Activated CD4-positive, alpha-beta T cell treated with anti-CD3 and anti-CD28 coated beads, Interleukin-2, Interleukin-6, amounts not matched to agents 100 ng/mL and 50 ng/mL, durations not matched to agents 16 hours and 8 hours (primary cell): ENCODE measurements around the gene ZBTB22.
"Not testable (repeated sequence)": the region's sequence is repeated elsewhere in the genome, so short reads cannot be mapped to it uniquely, and the experiment has no call there.

ENCODE experiments used
- DNase-seq: peaks from one replicate; pipeline ENCODE4 v3.0.0-alpha.2; 2020

Gene ZBTB22

DNA sequence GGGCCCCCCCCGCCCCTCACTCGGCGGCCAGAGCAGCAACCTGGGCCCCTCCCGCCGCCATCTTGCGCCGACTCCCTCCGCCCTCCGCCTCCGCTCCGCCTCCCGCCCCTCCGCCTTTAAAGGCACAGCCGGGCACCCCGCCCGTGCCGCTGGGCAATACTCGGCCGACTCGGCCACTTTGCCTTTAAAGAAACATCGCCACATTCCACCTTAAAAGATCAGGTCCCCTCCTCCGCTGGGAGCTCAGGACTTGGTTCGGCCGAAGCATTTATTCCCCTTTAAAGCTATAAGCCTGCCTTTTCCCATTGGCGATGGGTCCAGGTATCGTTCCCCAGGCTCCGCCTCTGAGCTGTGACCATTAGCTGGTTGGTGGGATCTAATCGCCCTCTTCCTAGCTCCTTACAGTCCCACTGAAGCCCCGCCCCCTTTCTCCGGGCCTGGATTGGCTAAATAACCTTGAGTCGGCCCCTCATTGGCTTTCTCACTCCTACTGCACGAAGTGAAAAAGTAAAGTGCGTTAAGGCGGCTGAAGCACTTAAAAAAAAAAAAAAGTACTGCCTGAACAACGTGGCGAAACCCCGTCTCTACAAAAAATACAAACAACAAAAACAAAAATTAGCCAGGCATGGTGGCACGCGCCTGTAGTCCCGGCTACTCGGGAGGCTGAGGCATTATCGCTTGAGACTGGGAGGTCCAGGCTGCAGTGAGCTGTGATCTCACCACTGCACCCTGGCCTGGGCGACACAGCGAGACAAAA lies at the start of gene ZBTB22:
TSS of gene ZBTB22 (minus strand) at position 76 of the 757 bp plus-strand sequence. CDS start 828 bp downstream, outside the sequence.
- peak; percentile 97 for DNase-seq

DNA sequence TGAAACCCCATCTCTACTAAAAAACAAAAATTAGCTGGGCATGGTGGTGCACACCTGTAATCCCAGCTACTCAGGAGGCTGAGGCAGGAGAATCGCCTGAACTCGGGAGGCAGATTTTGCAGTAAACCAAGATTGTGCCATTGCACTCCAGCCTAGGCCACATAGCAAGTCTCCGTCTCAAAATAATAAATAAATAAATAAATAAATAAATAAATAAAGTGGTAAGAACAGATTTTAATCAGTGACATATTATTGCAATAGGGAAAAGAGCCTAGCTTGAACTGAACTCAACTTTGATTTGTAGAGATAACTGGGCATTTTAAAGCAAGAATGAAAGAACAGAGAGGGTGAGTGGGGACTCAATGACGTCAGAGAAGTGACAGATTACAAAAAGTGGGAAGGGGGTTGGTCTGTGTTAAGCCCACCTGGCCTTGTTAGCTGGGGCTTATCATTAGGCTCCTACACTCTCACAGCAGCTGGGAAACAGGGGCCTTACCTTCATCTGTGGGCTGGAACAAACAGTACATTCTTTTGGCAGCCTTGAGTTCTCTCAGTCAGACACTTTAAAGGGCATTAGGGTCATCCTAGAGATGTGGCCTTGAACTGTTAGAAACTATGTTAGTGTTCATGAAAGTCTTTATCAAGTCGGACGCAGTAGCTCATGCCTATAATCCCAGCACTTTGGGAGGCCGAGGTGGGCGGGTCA lies 49.6 kb upstream of the ZBTB22 start:
- DNase-seq: no peak

- not testable (repeated sequence) for DNase-seq
These were observed 47.8 kb upstream of the ZBTB22 start for GRCh38 chr6:33365206-33365971.

GRCh38 chr6:33364475-33365205 lies 47.1 kb upstream of the ZBTB22 start:
- DNase-seq: not testable (repeated sequence)

DNA sequence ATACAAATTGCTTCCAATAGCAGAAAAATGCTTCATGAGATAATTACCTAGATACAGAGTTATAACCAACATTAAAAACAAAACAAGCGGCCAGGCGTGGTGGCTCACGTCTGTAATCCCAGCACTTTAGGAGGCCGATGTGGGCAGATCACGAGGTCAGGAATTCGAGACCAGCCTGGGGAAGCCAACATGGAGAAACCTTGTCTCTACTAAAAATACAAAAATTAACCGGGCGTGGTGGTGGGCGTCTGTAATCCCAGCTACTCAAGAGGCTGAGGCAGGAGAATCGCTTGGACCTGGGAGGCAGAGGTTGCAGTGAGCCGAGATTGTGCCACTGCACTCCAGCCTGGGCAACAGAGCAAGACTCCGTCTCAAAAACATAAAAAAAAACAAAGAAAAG lies 45.9 kb upstream of the ZBTB22 start:
- DNase-seq: not testable (repeated sequence)

GRCh38 chr6:33359331-33359730 lies 41.8 kb upstream of the ZBTB22 start:
- DNase-seq: no peak

DNA sequence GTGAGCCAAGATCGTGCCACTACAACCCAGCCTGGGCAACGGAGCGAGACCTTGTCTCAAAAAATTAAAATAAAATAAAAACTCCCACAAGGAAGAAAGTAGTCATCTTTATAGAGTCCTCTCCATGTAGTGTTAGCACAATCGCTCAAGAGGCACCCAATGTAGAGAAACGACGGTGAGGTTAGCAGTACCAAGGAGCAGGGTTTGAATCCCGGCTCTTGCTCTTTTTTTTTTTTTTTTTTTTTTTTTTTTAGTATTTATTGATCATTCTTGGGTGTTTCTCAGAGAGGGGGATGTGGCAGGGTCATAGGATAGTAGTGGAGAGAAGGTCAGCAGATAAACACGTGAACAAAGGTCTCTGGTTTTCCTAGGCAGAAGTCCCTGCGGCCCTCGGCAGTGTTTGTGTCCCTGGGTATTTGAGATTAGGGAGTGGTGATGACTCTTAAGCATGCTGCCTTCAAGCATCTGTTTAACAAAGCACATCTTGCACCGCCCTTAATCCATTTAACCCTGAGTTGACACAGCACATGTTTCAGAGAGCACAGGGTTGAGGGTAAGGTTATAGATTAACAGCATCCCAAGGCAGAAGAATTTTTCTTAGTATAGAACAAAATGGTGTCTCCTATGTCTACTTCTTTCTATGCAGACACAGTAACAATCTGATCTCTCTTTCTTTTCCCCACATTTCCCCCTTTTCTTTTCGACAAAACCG lies 39.8 kb upstream of the ZBTB22 start:
- not testable (repeated sequence) for DNase-seq

GRCh38 chr6:33356295-33356694 lies 38.8 kb upstream of the ZBTB22 start:
- no peak for DNase-seq

- DNase-seq: not testable (repeated sequence)
These were observed 38.3 kb upstream of the ZBTB22 start for GRCh38 chr6:33355860-33356259.

DNA sequence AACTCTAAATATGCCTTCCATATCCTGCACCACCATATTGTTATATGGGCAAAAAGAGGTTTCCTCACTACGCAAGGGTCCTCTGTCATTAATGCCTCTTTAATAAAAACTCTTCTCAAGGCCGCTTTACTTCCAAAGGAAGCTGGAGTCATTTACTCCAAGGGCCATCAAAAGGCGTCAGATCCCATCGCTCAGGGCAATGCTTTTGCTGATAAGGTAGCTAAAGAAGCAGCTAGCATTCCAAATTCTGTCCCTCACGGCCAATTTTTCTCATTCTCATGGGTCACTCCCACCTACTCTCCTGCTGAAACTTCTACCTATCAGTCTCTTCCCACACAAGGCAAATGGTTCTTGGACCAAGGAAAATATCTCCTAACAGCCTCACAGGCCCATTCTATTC lies 30.3 kb upstream of the ZBTB22 start:
- no peak for DNase-seq

DNA sequence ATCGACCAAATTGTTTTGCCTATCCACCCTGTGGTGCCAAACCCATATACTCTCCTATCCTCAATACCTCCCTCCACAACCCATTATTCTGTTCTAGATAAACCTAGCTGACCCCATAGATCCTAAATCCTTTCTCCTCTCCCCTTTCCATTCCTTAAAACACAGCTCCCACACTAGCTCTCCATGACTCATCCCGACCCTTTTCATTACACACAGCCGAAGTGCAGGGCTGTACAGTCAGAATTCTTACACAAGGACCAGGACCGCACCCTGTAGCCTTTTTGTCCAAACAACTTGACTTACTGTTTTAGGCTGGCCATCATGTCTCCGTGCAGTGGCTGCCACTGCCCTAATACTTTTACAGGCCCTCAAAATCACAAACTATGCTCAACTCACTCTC lies 29.4 kb upstream of the ZBTB22 start:
- not testable (repeated sequence) for DNase-seq

DNA sequence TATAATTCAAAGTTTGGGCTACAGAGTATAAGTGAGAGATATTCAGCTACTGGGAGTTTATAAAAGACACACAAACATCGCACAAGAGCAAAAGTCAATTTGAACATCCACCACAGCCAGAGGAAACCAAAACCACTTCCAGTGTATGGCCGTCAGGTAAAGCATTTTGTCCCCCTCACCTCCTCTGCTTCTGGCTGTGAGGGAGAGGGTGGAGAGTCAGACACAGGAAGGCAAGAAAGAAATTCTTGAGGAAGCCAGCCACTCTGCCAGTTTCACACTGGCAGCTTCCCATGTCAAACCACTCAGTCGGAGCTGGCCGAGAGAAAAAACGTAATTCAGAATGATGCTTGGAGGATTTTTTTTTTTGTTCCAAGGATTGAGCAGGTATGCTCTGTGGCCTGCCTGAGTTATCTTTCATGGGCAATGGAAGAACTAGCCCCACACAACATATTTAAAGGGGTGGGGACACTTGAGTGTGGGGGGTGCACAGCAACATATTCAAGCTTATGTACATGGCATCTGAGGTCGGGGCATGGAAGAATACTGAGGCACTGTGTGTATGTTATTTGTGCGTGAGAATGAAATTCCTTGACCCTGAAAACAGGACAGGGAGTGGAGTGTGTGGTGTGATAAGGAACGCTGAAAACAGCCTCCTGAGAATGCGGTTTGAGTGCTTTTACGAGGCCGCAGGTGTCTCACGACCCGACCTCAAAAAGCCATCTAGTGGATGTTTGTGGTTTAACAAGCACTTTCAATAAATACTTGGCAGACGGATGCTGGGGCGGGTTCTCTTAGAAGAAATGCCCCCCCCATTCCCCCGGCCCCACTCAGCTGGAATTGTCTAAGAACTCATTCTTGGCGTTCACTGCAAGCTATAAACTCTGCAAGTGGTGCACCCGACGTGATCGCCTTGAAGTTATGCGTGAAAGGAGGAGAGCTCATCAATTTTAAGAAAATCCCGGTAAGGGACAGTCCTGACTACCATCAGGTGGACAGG lies 27.5 kb upstream of the ZBTB22 start:
- DNase-seq: peak; percentile 82

DNA sequence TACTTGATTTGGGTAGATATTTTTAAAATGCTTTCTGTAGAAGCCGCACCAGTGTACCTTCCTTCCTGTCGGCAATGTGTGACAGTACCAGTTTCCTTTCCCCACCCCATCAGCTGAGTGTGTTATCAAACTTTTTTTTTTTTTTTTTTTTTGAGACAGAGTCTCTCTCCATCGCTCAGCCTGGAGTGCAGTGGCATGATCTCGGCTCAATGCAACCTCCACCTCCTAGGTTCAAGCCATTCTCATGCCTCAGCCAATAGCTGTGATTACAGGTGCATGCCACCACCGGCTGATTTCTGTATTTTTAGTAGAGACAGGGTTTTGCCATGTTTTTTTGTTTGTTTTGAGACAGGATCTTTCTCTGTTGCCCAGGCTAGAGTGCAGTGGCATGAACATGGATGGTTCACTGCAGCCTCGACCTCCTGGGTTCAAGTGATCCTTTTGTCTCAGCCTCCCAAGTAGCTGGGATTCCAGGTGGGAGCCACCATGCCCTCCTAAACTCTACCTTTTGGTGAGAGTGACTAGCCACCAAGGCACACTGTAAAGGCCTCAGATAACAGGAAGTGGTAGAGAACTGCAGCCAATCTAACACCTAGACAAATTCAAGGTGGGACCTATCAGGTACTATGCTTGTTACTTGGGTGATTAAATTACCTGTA lies 26.5 kb upstream of the ZBTB22 start:
- DNase-seq: peak; percentile 63

DNA sequence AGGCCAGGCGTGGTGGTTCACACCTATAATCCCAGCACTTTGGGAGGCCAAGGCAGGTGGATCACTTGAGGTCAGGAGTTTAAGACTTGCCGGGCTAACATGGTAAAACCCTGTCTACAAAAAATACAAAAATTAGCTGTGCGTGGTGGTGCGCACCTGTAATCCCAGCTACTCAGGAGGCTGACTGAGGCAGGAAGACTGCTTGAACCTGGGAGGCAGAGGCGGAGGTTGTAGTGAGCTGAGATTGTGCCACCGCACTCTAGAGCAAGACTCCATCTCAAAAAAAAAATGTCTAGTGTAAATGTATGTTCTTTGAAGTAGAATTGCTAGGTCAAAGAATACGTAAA lies 26.0 kb upstream of the ZBTB22 start:
- DNase-seq: not testable (repeated sequence)

- DNase-seq: no peak
These were observed 21.6 kb upstream of the ZBTB22 start for GRCh38 chr6:33339193-33339592.

DNA sequence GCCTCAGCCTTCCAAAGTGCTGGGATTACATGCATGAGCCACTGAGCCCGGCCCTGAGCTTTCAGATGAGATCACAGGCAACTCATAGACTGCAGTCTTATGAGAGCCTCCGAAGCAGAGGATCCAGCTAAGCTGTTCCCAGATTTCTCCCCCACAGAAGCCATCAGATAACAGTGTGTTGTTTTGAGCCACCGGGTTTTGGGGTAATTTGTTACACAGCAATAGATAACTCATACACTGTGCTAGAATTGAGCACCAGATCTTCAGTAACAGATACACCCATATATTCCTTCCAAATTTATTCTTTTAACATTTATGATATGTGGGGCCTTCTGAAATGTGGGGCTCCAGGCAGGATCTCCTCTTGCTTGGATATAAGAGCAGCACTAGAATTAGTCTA lies 19.0 kb upstream of the ZBTB22 start:
- no peak for DNase-seq

DNA sequence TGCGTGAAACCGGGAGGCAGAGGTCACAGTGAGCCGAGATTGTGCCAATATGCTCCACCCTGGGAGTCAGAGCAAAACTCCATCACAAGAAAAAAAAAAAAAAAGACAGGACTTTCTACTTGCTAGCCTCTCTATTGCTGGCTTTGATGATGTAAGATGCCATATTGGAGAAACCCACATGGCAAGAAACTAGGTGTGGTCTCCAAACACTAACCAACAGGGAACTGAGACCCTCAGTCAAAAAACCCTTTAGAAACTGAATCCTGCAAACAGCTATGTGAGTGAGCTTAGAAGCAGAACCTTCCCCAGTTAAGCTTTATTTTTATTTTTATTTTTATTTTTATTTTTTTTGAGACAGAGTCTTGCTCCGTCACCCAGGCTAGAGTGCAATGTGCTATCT lies 18.4 kb upstream of the ZBTB22 start:
- no peak for DNase-seq

DNA sequence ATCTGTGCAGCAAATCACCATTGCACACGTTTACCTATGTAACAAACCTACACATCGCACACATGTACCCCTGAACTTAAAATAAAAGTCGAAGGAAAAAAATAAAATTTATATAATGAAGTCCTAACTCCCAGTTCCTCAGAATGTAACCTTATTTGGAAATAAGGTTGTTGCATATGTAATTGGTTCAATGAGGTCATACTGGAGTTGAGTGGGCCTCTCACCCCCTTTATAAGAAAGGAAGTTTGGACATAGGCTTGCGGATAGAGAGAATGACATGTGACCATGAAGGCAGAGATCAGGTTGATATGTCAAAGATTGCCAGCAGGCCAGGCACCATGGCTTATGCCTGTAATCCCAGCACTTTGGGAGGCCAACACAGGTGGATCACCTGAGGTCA lies 16.1 kb upstream of the ZBTB22 start:
- no peak for DNase-seq

- DNase-seq: no peak
These were observed 13.2 kb upstream of the ZBTB22 start for GRCh38 chr6:33330736-33331135.

- DNase-seq: no peak
These were observed 11.5 kb upstream of the ZBTB22 start for GRCh38 chr6:33329058-33329457.
